H9 (cell line): ENCODE measurements around the gene ITPRIPL2. TPM values are rescaled to one million over a fixed set of nuclear protein-coding genes. Genes with fewer than 3 reads are reported as not detected.

Source experiments
- DNase-seq: peaks from one replicate; pipeline ENCODE4 v3.0.0-alpha.2; 2017
- H2AFZ ChIP-seq: one replicate; pipeline ENCODE4 v1.6.1; 2013; ENCODE audit warnings: mild to moderate bottlenecking, low read length, control low read depth, moderate library complexity
- H2AK5ac ChIP-seq: 2 replicates; pipeline ENCODE4 v1.6.1; 2013; ENCODE audit warnings: low read length, control low read depth, mixed read lengths; ENCODE audit not compliant: insufficient read length
- H2BK120ac ChIP-seq: one replicate; pipeline ENCODE4 v1.6.1; 2013; ENCODE audit warnings: low read depth, mild to moderate bottlenecking, low read length, control low read depth, inconsistent platforms; ENCODE audit not compliant: poor library complexity, severe bottlenecking
- H2BK12ac ChIP-seq: 2 replicates; pipeline ENCODE4 v1.6.1; 2013; ENCODE audit warnings: low read length, control low read depth, mixed read lengths, low read depth; ENCODE audit not compliant: insufficient read length
- H2BK15ac ChIP-seq: 2 replicates; pipeline ENCODE4 v1.6.1; 2013; ENCODE audit warnings: low read depth, low read length, control low read depth
- H2BK20ac ChIP-seq: one replicate; pipeline ENCODE4 v1.6.1; 2013; ENCODE audit warnings: low read depth, mild to moderate bottlenecking, low read length, control low read depth, inconsistent platforms; ENCODE audit not compliant: poor library complexity, severe bottlenecking
- H2BK5ac ChIP-seq: 2 replicates; pipeline ENCODE4 v1.6.1; 2013; ENCODE audit warnings: low read length, control low read depth, mixed read lengths; ENCODE audit not compliant: insufficient read length
- H3K14ac ChIP-seq: 2 replicates; pipeline ENCODE4 v1.6.1; 2013; ENCODE audit warnings: low read length, control low read depth; ENCODE audit not compliant: insufficient read depth
- H3K18ac ChIP-seq: 2 replicates; pipeline ENCODE4 v1.6.1; 2013; ENCODE audit warnings: low read depth, mild to moderate bottlenecking, mixed read lengths, low read length, control low read depth; ENCODE audit not compliant: insufficient read length
- H3K23ac ChIP-seq: 2 replicates; pipeline ENCODE4 v1.6.1; 2013; ENCODE audit warnings: low read length, control low read depth, mixed read lengths, low read depth; ENCODE audit not compliant: insufficient read length
- H3K23me2 ChIP-seq: 2 replicates; pipeline ENCODE4 v1.6.1; 2013; ENCODE audit warnings: low read depth, mild to moderate bottlenecking, mixed read lengths, low read length, control low read depth; ENCODE audit not compliant: insufficient read length, poor library complexity, severe bottlenecking
- H3K27ac ChIP-seq: 2 replicates; pipeline ENCODE4 v1.5.1; 2013; ENCODE audit warnings: low read length, control low read depth, mixed read lengths, low read depth; ENCODE audit not compliant: insufficient read length
- H3K27me3 ChIP-seq: 2 replicates; pipeline ENCODE4 v1.6.1; 2013; ENCODE audit warnings: low read length, control low read depth, inconsistent platforms; ENCODE audit not compliant: insufficient read depth
- H3K4ac ChIP-seq: 2 replicates; pipeline ENCODE4 v1.6.1; 2013; ENCODE audit warnings: low read depth, mild to moderate bottlenecking, control low read depth, inconsistent platforms, low read length, moderate library complexity
- H3K4me1 ChIP-seq: 2 replicates; pipeline ENCODE4 v1.6.1; 2013; ENCODE audit warnings: low read length, control low read depth, inconsistent platforms; ENCODE audit not compliant: insufficient read depth
- H3K4me2 ChIP-seq: 2 replicates; pipeline ENCODE4 v1.6.1; 2013; ENCODE audit warnings: low read length, control low read depth, mixed read lengths; ENCODE audit not compliant: insufficient read length, insufficient read depth
- H3K56ac ChIP-seq: 2 replicates; pipeline ENCODE4 v1.6.1; 2013; ENCODE audit warnings: low read depth, mild to moderate bottlenecking, mixed read lengths, low read length, control low read depth; ENCODE audit not compliant: insufficient read length
- H3K79me1 ChIP-seq: 2 replicates; pipeline ENCODE4 v1.6.1; 2013; ENCODE audit warnings: low read depth, mild to moderate bottlenecking, moderate library complexity, low read length, control low read depth, inconsistent platforms; ENCODE audit not compliant: insufficient read depth, poor library complexity, severe bottlenecking
- H3K79me2 ChIP-seq: 2 replicates; pipeline ENCODE4 v1.6.1; 2013; ENCODE audit warnings: low read length, control low read depth, inconsistent platforms; ENCODE audit not compliant: insufficient read depth
- H3K9ac ChIP-seq: 2 replicates; pipeline ENCODE4 v1.6.1; 2013; ENCODE audit warnings: low read length, control low read depth, mixed read lengths; ENCODE audit not compliant: insufficient read length; ENCODE audit errors: extremely low read depth
- H3K9me3 ChIP-seq: one replicate; pipeline ENCODE4 v1.6.1; 2013; ENCODE audit warnings: low read depth, low read length, inconsistent platforms; ENCODE audit not compliant: control insufficient read depth
- H3T11ph ChIP-seq: one replicate; pipeline ENCODE4 v1.6.1; 2013; ENCODE audit warnings: mild to moderate bottlenecking, low read length, control low read depth, inconsistent platforms
- H4K20me1 ChIP-seq: one replicate; pipeline ENCODE4 v1.6.1; 2013; ENCODE audit not compliant: control insufficient read depth, insufficient read length, insufficient read depth
- H4K5ac ChIP-seq: 2 replicates; pipeline ENCODE4 v1.6.1; 2013; ENCODE audit warnings: low read depth, mild to moderate bottlenecking, mixed read lengths, low read length, control low read depth; ENCODE audit not compliant: insufficient read length
- H4K8ac ChIP-seq: replicated peaks from 2 replicates; pipeline ENCODE4 v1.6.1; 2013; ENCODE audit warnings: low read length, control low read depth, mixed read lengths, low read depth; ENCODE audit not compliant: insufficient read length
- H4K91ac ChIP-seq: 2 replicates; pipeline ENCODE4 v1.6.1; 2013; ENCODE audit warnings: low read depth, mild to moderate bottlenecking, moderate library complexity, mixed read lengths, low read length, control low read depth; ENCODE audit not compliant: insufficient read length
- H3K27ac Mint-ChIP-seq, 3 experiments: 2 replicates in 2 of 3; 3 replicates in 1 of 3; pipeline ENCODE4 v1.8.0; 2020 to 2021; ENCODE audit warnings: mixed read lengths in 3 of 3, mild to moderate bottlenecking in 1 of 3, moderate library complexity in 1 of 3
- H3K27me3 Mint-ChIP-seq: 2 replicates; pipeline ENCODE4 v1.8.0; 2021; ENCODE audit warnings: low read depth, mild to moderate bottlenecking, moderate library complexity, mixed read lengths
- H3K36me3 Mint-ChIP-seq, 3 experiments: 2 replicates in 2 of 3; 3 replicates in 1 of 3; pipeline ENCODE4 v1.8.0; 2020 to 2021; ENCODE audit warnings: low read depth in 3 of 3, mixed read lengths in 3 of 3; ENCODE audit not compliant: insufficient read depth in 1 of 3
- H3K4me1 Mint-ChIP-seq, 2 experiments: 2 replicates each; pipeline ENCODE4 v1.8.0; 2020; ENCODE audit warnings: mixed read lengths in 2 of 2
- H3K4me3 Mint-ChIP-seq, 2 experiments: 2 replicates in 1 of 2; 3 replicates in 1 of 2; pipeline ENCODE4 v1.8.0; 2020 to 2021; ENCODE audit warnings: mild to moderate bottlenecking in 2 of 2, mixed read lengths in 2 of 2, moderate library complexity in 1 of 2
- H3K9me3 Mint-ChIP-seq, 2 experiments: 2 replicates in 1 of 2; 3 replicates in 1 of 2; pipeline ENCODE4 v1.8.0; 2020; ENCODE audit warnings: mild to moderate bottlenecking in 2 of 2, mixed read lengths in 2 of 2, moderate library complexity in 1 of 2
- CTCF ChIP-seq: fragments of 200-600 bp; sonication (generic); conservative IDR thresholded peaks from 3 replicates; pipeline ENCODE4 v1.8.0; 2021; ENCODE audit warnings: antibody characterized with exemption, mild to moderate bottlenecking
- WGBS: extraction: QIAGEN DNeasy Blood & Tissue Kit; methylation state at CpG from one replicate; pipeline ENCODE4 v1.1.7; 2013; ENCODE audit warnings: missing lambda C conversion rate, low lambda C conversion rate, mixed read lengths; ENCODE audit not compliant: insufficient read length; ENCODE audit errors: extremely low coverage; 5-methylcytosine and 5-hydroxymethylcytosine counted together
- total RNA-seq: library from RNA; stranded (reverse); gene quantifications from 2 replicates; pipeline ENCODE4 v1.2.1, GENCODE V29; 2021

ITPRIPL2 gene
- total RNA-seq, 1 experiment from 2014 or later = 9.1 TPM

- Histone ChIP-seq H3K14ac (no peak overlapping the region), H3K9me3 (no peaks in the 10 kb centered on the region), H4K91ac (no peak overlapping the region), H3K56ac (no peak overlapping the region), H4K20me1 (no peaks in the 10 kb centered on the region), H3K79me1 (no peaks in the 10 kb centered on the region), H3K18ac (no peak overlapping the region), H2BK12ac (no peak overlapping the region), H2AFZ (no peak overlapping the region), H2BK5ac (no peak overlapping the region), H4K5ac (no peak overlapping the region), H2BK15ac (no peak overlapping the region), H3K23me2 (peaks cover 12% of the 10 kb centered on the region), H3K27ac (no peak overlapping the region), H3K79me2 (no peaks in the 10 kb centered on the region), H3K4ac (no peak overlapping the region), H3K9ac (no peak overlapping the region), H2BK20ac (no peak overlapping the region), H3K4me2 (peak overlapping the region; percentile 60), H2AK5ac (no peak overlapping the region), H3K4me1 (no peaks in the 10 kb centered on the region), H4K8ac (no peak overlapping the region), H3K23ac (no peak overlapping the region), H2BK120ac (no peak overlapping the region), H3T11ph (no peak overlapping the region), H3K27me3 (peaks cover 6% of the 10 kb centered on the region; the same call in 1 of the 2 replicates)
- Mint-ChIP-seq H3K4me1 (peaks cover 4 to 6% of the 10 kb centered on the region in 2 experiments), H3K4me3 (peak overlapping the region; percentile 56 to 71), H3K27me3 (peaks cover 30% of the 10 kb centered on the region), H3K9me3 (no peaks in the 10 kb centered on the region), H3K36me3 (no peaks in the 10 kb centered on the region), H3K27ac (no peak overlapping the region)
- no peak for TF ChIP-seq CTCF
- WGBS = no CpG with 5 or more reads among the region's 19 CpGs
- DNase-seq = no peak
Measured at GRCh38 chr16:19169082-19169639, 55.4 kb downstream of the ITPRIPL2 start.
